NCI-H774 (cell line): ENCODE measurements around the gene TGFBR2.
"Not testable (repeated sequence)": the region's sequence is repeated elsewhere in the genome, so short reads cannot be mapped to it uniquely, and the experiment has no call there.

Experiments
- DNase-seq: peaks from one replicate; lab custom pipeline; 2025; lab: John Stamatoyannopoulos, UW

Gene TGFBR2

GRCh38 chr3:30657914-30658313, 51.5 kb downstream of the TGFBR2 start:
- DNase-seq: no peak

- DNase-seq: no peak
Observed at GRCh38 chr3:30658328-30659052, 52.1 kb downstream of the TGFBR2 start.

GRCh38 chr3:30659270-30660130, 53.1 kb downstream of the TGFBR2 start:
- DNase-seq: no peak

- DNase-seq: no peak
Observed at GRCh38 chr3:30660136-30660535, 53.7 kb downstream of the TGFBR2 start.

- no peak for DNase-seq
Observed at GRCh38 chr3:30660656-30661055, 54.3 kb downstream of the TGFBR2 start.

GRCh38 chr3:30661098-30661873, 54.9 kb downstream of the TGFBR2 start:
- DNase-seq: no peak

GRCh38 chr3:30662836-30663235, 56.4 kb downstream of the TGFBR2 start:
- DNase-seq: no peak

- no peak for DNase-seq
Observed at GRCh38 chr3:30663533-30664241, 57.3 kb downstream of the TGFBR2 start.

- no peak for DNase-seq
Observed at GRCh38 chr3:30664459-30664858, 58.1 kb downstream of the TGFBR2 start.

GRCh38 chr3:30664884-30665283, 58.5 kb downstream of the TGFBR2 start:
- DNase-seq: no peak

GRCh38 chr3:30665539-30665938, 59.1 kb downstream of the TGFBR2 start:
- DNase-seq: no peak

GRCh38 chr3:30666572-30667279, 60.3 kb downstream of the TGFBR2 start:
- DNase-seq: no peak

GRCh38 chr3:30667280-30667651, 60.9 kb downstream of the TGFBR2 start:
- no peak for DNase-seq

- DNase-seq: no peak
Observed at GRCh38 chr3:30668051-30668609, 61.7 kb downstream of the TGFBR2 start.

GRCh38 chr3:30669360-30669934, 63.0 kb downstream of the TGFBR2 start:
- not testable (repeated sequence) for DNase-seq

GRCh38 chr3:30670292-30670691, 63.9 kb downstream of the TGFBR2 start:
- no peak for DNase-seq

GRCh38 chr3:30671527-30672286, 65.3 kb downstream of the TGFBR2 start:
- DNase-seq: no peak

- no peak for DNase-seq
Observed at GRCh38 chr3:30672287-30672735, 65.9 kb downstream of the TGFBR2 start.

GRCh38 chr3:30672959-30673358, 66.6 kb downstream of the TGFBR2 start:
- no peak for DNase-seq
